ENCODE data around the gene OTX2. TPM values are rescaled to one million over a fixed set of nuclear protein-coding genes. Genes with fewer than 3 reads are reported as not detected.
A peak's percentile ranks its signal among the peaks of the same experiment; 100 is the strongest.

Gene OTX2
- total RNA-seq, 1 experiment from 2014 or later = 30.1 TPM

DNA sequence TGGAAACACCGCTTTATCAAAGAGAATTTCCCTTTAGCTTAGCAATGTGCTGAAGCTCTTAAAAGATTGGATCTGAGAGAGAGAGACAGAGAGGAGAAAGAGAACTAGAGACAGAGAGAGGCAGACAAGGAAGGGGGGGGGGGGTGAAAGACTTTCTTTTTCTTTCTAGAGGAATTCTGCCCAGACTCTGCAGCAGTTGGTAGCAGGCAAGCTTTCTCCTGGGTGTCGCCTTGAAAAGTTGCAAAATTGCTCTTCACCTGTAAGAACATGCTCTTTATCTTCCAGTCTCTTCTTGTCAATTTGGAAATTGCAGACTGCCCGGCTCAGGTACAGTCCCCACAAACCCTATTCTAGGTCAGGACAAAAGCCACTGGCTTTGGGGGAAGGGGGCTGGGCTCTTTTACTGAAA, 2.9 kb upstream of the OTX2 start (continued):
- TF ChIP-seq, protein P1, sequence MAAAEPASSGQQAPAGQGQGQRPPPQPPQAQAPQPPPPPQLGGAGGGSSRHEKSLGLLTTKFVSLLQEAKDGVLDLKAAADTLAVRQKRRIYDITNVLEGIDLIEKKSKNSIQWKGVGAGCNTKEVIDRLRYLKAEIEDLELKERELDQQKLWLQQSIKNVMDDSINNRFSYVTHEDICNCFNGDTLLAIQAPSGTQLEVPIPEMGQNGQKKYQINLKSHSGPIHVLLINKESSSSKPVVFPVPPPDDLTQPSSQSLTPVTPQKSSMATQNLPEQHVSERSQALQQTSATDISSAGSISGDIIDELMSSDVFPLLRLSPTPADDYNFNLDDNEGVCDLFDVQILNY (CRISPR knock-in tag; IDR thresholded peaks at IDR 0.05) = no peak
- TF ChIP-seq NFYB (CRISPR knock-in tag; conservative IDR thresholded peaks at IDR 0.05; ENCODE audit: low read depth) = no peak
- TF ChIP-seq RELA (CRISPR knock-in tag; IDR thresholded peaks at IDR 0.05; ENCODE audit: borderline replicate concordance) = no peak
- TF ChIP-seq, protein P2, sequence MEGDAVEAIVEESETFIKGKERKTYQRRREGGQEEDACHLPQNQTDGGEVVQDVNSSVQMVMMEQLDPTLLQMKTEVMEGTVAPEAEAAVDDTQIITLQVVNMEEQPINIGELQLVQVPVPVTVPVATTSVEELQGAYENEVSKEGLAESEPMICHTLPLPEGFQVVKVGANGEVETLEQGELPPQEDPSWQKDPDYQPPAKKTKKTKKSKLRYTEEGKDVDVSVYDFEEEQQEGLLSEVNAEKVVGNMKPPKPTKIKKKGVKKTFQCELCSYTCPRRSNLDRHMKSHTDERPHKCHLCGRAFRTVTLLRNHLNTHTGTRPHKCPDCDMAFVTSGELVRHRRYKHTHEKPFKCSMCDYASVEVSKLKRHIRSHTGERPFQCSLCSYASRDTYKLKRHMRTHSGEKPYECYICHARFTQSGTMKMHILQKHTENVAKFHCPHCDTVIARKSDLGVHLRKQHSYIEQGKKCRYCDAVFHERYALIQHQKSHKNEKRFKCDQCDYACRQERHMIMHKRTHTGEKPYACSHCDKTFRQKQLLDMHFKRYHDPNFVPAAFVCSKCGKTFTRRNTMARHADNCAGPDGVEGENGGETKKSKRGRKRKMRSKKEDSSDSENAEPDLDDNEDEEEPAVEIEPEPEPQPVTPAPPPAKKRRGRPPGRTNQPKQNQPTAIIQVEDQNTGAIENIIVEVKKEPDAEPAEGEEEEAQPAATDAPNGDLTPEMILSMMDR (IDR thresholded peaks at IDR 0.05) = no peak
- TF ChIP-seq, protein P3, sequence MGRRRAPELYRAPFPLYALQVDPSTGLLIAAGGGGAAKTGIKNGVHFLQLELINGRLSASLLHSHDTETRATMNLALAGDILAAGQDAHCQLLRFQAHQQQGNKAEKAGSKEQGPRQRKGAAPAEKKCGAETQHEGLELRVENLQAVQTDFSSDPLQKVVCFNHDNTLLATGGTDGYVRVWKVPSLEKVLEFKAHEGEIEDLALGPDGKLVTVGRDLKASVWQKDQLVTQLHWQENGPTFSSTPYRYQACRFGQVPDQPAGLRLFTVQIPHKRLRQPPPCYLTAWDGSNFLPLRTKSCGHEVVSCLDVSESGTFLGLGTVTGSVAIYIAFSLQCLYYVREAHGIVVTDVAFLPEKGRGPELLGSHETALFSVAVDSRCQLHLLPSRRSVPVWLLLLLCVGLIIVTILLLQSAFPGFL (CRISPR knock-in tag; IDR thresholded peaks at IDR 0.05; ENCODE audit: borderline replicate concordance) = no peak
- no peak for TF ChIP-seq CREB1 (CRISPR knock-in tag; IDR thresholded peaks at IDR 0.05)

DNA sequence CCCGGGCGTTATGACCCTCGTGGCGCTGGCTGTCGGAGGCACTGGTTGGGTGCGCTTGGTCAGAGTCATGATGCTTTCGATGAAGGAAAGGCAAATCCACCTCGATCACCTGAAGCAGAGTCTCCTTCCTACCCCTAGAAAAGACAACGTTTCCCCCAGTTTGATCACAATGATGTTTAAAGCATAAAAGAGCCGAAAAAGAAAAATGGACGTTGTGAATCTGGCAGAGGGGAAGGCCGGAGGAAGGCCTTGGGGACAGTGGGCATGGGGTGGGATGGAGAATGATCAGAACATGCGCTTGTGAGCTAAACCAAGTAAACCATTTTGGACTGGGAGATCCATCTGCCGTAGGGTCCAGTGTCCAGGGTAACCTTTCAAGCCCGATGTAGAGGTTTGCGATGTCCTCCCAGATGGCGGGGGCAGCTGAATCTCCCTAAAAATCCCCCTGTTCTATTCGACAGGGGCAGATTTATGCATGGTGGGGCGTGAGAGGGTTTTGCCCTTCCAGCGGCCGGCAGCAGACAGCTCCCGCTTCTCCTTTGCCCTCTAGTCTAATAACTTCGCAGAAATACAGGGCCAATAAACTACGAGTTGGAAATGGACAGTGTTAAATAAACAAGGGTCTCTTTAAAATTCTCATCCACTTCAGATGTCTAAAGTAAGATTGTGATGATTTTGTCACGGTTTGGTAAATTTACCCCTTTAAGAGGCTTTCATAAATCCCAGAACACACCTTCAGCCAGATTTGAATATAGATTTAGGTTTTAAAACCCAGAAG, 2.3 kb upstream of the OTX2 start:
- Mint-ChIP-seq H3K36me3 (no peaks in the 10 kb centered on the region), H3K27ac (no peak overlapping the region), H3K4me1 (peaks cover 70% of the 10 kb centered on the region), H3K4me3 (peak overlapping the region; percentile 94), H3K9me3 (no peaks in the 10 kb centered on the region), H3K27me3 (ENCODE audit: low read depth) (peaks cover 98% of the 10 kb centered on the region)
- no peak for DNase-seq (ENCODE audit: low spot score)
- ATAC-seq = peak; percentile 2
- CTCF ChIA-PET = interaction anchor here (0.6 to 2.6 kb wide), 7 partner anchors 18 to 239 kb away, joined by 3 to 10 read pairs (median 3); no protein-coding TSS in a partner anchor
- POLR2A ChIA-PET = interaction anchor here (1.2 kb wide), 1 partner anchor 46 kb away, joined by 4 read pairs; no protein-coding TSS in a partner anchor
- TF ChIP-seq, protein P4, sequence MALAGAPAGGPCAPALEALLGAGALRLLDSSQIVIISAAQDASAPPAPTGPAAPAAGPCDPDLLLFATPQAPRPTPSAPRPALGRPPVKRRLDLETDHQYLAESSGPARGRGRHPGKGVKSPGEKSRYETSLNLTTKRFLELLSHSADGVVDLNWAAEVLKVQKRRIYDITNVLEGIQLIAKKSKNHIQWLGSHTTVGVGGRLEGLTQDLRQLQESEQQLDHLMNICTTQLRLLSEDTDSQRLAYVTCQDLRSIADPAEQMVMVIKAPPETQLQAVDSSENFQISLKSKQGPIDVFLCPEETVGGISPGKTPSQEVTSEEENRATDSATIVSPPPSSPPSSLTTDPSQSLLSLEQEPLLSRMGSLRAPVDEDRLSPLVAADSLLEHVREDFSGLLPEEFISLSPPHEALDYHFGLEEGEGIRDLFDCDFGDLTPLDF (CRISPR knock-in tag; IDR thresholded peaks at IDR 0.05) = no peak
- TF ChIP-seq, protein P5, sequence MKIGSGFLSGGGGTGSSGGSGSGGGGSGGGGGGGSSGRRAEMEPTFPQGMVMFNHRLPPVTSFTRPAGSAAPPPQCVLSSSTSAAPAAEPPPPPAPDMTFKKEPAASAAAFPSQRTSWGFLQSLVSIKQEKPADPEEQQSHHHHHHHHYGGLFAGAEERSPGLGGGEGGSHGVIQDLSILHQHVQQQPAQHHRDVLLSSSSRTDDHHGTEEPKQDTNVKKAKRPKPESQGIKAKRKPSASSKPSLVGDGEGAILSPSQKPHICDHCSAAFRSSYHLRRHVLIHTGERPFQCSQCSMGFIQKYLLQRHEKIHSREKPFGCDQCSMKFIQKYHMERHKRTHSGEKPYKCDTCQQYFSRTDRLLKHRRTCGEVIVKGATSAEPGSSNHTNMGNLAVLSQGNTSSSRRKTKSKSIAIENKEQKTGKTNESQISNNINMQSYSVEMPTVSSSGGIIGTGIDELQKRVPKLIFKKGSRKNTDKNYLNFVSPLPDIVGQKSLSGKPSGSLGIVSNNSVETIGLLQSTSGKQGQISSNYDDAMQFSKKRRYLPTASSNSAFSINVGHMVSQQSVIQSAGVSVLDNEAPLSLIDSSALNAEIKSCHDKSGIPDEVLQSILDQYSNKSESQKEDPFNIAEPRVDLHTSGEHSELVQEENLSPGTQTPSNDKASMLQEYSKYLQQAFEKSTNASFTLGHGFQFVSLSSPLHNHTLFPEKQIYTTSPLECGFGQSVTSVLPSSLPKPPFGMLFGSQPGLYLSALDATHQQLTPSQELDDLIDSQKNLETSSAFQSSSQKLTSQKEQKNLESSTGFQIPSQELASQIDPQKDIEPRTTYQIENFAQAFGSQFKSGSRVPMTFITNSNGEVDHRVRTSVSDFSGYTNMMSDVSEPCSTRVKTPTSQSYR (CRISPR knock-in tag; IDR thresholded peaks at IDR 0.05) = no peak
- TF ChIP-seq ZNF396 (CRISPR knock-in tag; IDR thresholded peaks at IDR 0.05; ENCODE audit: borderline replicate concordance) (no peak), TP53 (CRISPR knock-in tag; IDR thresholded peaks at IDR 0.05) (no peak), HMGA2 (CRISPR knock-in tag; IDR thresholded peaks at IDR 0.05) (no peak), NR1H2 (CRISPR knock-in tag; IDR thresholded peaks at IDR 0.05) (no peak), SOX15 (CRISPR knock-in tag; IDR thresholded peaks at IDR 0.05) (no peak), MYBL2 (CRISPR knock-in tag; IDR thresholded peaks at IDR 0.05) (no peak), TEAD4 (CRISPR knock-in tag; IDR thresholded peaks at IDR 0.05) (no peak), GTF2I (CRISPR knock-in tag; conservative IDR thresholded peaks at IDR 0.05) (no peak), PRRX2 (CRISPR knock-in tag; IDR thresholded peaks at IDR 0.05) (no peak), GABPB1 (CRISPR knock-in tag; IDR thresholded peaks at IDR 0.05) (no peak), CREB1 (CRISPR knock-in tag; IDR thresholded peaks at IDR 0.05) (no peak)
- TF ChIP-seq, protein P6, sequence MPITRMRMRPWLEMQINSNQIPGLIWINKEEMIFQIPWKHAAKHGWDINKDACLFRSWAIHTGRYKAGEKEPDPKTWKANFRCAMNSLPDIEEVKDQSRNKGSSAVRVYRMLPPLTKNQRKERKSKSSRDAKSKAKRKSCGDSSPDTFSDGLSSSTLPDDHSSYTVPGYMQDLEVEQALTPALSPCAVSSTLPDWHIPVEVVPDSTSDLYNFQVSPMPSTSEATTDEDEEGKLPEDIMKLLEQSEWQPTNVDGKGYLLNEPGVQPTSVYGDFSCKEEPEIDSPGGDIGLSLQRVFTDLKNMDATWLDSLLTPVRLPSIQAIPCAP (CRISPR knock-in tag; IDR thresholded peaks at IDR 0.05) = no peak
- TF ChIP-seq, protein P7, sequence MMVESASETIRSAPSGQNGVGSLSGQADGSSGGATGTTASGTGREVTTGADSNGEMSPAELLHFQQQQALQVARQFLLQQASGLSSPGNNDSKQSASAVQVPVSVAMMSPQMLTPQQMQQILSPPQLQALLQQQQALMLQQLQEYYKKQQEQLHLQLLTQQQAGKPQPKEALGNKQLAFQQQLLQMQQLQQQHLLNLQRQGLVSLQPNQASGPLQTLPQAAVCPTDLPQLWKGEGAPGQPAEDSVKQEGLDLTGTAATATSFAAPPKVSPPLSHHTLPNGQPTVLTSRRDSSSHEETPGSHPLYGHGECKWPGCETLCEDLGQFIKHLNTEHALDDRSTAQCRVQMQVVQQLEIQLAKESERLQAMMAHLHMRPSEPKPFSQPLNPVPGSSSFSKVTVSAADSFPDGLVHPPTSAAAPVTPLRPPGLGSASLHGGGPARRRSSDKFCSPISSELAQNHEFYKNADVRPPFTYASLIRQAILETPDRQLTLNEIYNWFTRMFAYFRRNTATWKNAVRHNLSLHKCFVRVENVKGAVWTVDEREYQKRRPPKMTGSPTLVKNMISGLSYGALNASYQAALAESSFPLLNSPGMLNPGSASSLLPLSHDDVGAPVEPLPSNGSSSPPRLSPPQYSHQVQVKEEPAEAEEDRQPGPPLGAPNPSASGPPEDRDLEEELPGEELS (CRISPR knock-in tag; IDR thresholded peaks at IDR 0.05) = no peak
- TF ChIP-seq, protein P8, sequence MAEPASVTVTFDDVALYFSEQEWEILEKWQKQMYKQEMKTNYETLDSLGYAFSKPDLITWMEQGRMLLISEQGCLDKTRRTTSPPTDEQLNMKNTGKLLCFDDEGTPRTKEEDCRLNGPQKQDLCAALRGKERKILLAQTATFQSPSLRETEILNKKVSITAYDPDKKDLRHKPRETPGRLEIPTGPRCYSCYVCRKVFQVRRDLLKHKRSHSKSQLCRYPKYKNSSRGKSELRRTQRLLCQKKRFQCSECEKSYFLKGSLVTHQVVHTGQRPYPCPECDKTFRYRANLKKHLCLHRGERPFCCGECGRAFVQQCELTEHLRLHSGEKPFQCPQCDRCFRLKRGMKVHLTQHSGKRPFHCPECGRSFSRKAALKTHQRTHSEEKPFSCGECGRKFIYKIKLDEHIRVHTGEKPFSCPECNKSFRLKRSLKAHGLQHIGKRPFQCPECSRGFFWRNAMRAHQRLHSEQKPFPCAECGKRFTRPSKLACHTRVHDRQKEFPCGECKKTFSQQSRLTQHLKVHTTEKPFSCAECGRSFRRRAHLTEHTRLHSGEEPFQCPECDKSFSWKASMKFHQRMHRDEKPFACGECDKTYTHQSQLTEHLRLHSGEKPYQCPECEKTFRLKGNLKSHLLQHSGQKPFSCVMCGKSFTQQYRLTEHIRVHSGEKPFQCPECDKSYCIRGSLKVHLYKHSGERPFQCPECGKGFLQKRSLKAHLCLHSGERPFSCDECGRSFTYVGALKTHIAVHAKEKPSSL (CRISPR knock-in tag; conservative IDR thresholded peaks at IDR 0.05) = no peak
- TF ChIP-seq, protein P1 (CRISPR knock-in tag; IDR thresholded peaks at IDR 0.05) = no peak

All from WTC11 (cell line).